Osteocyte (in vitro differentiated cells): ENCODE data around the gene TNS1. TPM values are rescaled to one million over a fixed set of nuclear protein-coding genes. Genes with fewer than 3 reads are reported as not detected.

Source experiments
- DNase-seq: peaks from one replicate; pipeline ENCODE4 v3.0.0; 2021; ENCODE audit warnings: mixed read lengths; ENCODE audit not compliant: unreplicated experiment; ENCODE audit errors: extremely low spot score
- H3K27ac Mint-ChIP-seq: one replicate; pipeline ENCODE4 v1.8.0; 2021; ENCODE audit warnings: mild to moderate bottlenecking, mixed read lengths; ENCODE audit not compliant: unreplicated experiment
- H3K27me3 Mint-ChIP-seq: one replicate; pipeline ENCODE4 v1.8.0; 2021; ENCODE audit warnings: mixed read lengths; ENCODE audit not compliant: unreplicated experiment
- H3K36me3 Mint-ChIP-seq: one replicate; pipeline ENCODE4 v1.8.0; 2021; ENCODE audit warnings: mixed read lengths; ENCODE audit not compliant: unreplicated experiment
- H3K4me1 Mint-ChIP-seq: one replicate; pipeline ENCODE4 v1.8.0; 2021; ENCODE audit warnings: mixed read lengths; ENCODE audit not compliant: unreplicated experiment
- H3K4me3 Mint-ChIP-seq: one replicate; pipeline ENCODE4 v1.8.0; 2021; ENCODE audit warnings: mild to moderate bottlenecking, moderate library complexity, mixed read lengths; ENCODE audit not compliant: unreplicated experiment
- H3K9me3 Mint-ChIP-seq: one replicate; pipeline ENCODE4 v1.8.0; 2021; ENCODE audit warnings: mixed read lengths; ENCODE audit not compliant: unreplicated experiment
- total RNA-seq: library from RNA; stranded (reverse); gene quantifications from 2 replicates; pipeline ENCODE4 v1.2.1, GENCODE V29; 2021
- TF ChIP-seq, protein P1 (sequence below): fragments of 200-600 bp; sonication (generic); IDR thresholded peaks from 2 replicates; pipeline ENCODE4 v1.5.0; 2021; ENCODE audit warnings: antibody characterized with exemption, mild to moderate bottlenecking, moderate library complexity

Gene TNS1
- total RNA-seq, 1 donor from 2014 or later = 80.8 TPM

DNA sequence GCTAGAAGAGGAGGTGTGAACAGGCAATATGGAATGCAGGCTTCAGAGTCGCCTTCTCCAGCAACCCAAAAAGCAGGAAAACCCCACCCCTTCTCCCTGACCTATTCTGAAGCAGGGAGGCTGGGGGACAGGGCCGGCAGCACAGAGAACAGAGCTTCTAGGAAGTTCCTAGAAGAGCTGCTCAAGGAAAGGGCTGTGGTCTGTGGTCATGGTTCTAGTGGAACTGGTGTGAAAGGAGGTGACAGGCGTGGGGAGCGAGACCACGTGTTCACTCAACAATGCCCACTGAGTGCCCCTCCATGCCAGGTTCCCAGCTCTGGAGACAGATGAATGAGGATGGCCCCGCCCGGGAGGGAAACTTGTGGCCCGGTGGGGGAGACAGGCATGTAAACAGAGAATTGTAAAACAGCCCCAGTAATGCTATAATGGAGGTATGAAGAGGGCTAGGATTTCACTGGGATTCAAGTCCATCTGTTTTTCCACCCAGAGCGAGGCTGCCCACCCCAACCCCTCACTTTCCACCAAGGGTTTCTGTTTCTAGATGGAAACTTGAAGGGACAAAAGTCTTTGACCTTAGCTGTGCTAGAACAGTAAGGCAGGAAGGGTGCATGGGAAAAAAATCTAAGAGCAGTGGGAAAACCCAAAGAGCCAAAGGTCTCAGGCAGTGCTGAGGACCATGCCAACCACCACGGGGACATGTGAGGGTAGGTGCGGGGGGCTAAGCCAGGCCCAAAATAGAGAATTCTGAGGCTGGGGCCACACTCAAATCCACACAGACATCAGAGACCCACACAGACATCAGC lies 71.8 kb downstream of the TNS1 start:
- no peaks in the 10 kb centered on the region for H3K36me3 Mint-ChIP-seq
- no peak overlapping the region for H3K4me3 Mint-ChIP-seq
- H3K4me1 Mint-ChIP-seq = peaks cover 86% of the 10 kb centered on the region
- TF ChIP-seq, protein P1, sequence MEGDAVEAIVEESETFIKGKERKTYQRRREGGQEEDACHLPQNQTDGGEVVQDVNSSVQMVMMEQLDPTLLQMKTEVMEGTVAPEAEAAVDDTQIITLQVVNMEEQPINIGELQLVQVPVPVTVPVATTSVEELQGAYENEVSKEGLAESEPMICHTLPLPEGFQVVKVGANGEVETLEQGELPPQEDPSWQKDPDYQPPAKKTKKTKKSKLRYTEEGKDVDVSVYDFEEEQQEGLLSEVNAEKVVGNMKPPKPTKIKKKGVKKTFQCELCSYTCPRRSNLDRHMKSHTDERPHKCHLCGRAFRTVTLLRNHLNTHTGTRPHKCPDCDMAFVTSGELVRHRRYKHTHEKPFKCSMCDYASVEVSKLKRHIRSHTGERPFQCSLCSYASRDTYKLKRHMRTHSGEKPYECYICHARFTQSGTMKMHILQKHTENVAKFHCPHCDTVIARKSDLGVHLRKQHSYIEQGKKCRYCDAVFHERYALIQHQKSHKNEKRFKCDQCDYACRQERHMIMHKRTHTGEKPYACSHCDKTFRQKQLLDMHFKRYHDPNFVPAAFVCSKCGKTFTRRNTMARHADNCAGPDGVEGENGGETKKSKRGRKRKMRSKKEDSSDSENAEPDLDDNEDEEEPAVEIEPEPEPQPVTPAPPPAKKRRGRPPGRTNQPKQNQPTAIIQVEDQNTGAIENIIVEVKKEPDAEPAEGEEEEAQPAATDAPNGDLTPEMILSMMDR = no peak
- H3K27ac Mint-ChIP-seq = peak overlapping the region; percentile 58
- DNase-seq = no peak
- H3K9me3 Mint-ChIP-seq = no peaks in the 10 kb centered on the region
- H3K27me3 Mint-ChIP-seq = no peaks in the 10 kb centered on the region

DNA sequence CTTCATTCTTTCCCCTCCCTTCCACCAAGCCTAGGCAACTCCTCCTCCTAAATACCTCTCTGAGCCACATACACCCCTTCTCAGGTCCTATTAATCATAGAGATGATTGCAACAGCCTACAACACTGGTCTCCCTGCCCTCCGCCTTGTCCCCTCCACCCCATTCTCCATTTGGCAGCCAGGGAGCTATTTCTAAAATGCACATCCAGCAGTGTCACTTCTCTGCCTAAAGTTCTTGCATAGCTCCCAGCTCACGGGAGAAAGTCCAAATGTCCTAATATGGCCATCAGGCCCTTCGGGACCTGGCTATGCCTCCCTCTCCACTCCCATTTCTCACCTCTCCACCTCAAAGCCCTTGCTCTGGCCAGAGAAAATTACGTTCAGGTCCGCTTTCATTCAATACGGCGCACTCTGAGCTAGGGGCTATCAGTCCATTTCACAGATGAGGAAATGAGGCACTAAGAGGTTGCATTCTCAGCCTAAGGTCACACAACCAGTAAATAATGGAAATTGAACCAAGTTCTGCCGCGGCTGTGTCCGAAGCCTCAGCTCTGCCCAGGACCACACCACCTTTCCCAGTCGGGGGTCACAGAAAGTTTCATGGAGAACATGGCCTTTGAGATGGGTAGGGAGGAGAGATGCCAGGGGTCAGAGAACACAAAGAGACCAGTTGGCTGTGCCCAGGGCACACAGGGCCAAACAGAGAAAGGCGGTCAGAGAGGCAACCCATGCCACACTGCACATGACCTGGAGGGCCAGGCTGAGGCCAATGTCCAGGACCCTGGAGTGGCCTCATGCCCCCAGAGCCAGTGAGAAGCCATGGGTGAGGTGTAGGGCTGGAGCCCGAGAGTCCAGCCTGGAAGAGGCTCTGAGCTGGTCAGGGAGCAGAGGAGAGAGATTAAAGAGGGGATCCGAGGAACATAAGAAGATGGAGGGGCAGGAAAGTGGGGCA lies 72.8 kb downstream of the TNS1 start:
- DNase-seq = no peak
- Mint-ChIP-seq H3K36me3 (no peaks in the 10 kb centered on the region), H3K9me3 (no peaks in the 10 kb centered on the region), H3K27me3 (no peaks in the 10 kb centered on the region), H3K4me3 (no peak overlapping the region), H3K4me1 (peaks cover 77% of the 10 kb centered on the region), H3K27ac (peak overlapping the region; percentile 58)
- TF ChIP-seq, protein P1 = no peak

DNA sequence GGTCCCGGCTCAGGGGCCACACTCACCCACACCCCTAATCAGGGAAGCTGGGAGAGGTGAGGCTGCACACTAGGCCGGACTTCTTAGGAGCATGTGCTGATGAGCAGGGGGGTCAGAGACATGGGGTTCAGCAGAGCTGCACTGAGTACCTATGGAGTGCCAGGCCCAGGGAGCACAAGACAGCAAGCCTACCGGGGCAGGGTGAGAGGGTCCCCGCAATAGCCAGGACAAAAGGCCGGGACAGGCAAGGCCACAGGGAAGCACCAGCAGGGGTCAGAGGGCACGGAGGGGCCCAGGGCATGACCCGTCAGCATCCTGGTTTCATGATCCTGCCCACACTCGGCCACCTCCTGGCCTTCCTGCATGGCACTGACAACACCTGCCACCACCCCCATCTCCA lies 73.5 kb downstream of the TNS1 start:
- H3K27me3 Mint-ChIP-seq = no peaks in the 10 kb centered on the region
- peaks cover 69% of the 10 kb centered on the region for H3K4me1 Mint-ChIP-seq
- H3K9me3 Mint-ChIP-seq = no peaks in the 10 kb centered on the region
- no peak overlapping the region for H3K4me3 Mint-ChIP-seq
- TF ChIP-seq, protein P1 = no peak
- peak overlapping the region; percentile 81 for H3K27ac Mint-ChIP-seq
- H3K36me3 Mint-ChIP-seq = no peaks in the 10 kb centered on the region
- no peak for DNase-seq

DNA sequence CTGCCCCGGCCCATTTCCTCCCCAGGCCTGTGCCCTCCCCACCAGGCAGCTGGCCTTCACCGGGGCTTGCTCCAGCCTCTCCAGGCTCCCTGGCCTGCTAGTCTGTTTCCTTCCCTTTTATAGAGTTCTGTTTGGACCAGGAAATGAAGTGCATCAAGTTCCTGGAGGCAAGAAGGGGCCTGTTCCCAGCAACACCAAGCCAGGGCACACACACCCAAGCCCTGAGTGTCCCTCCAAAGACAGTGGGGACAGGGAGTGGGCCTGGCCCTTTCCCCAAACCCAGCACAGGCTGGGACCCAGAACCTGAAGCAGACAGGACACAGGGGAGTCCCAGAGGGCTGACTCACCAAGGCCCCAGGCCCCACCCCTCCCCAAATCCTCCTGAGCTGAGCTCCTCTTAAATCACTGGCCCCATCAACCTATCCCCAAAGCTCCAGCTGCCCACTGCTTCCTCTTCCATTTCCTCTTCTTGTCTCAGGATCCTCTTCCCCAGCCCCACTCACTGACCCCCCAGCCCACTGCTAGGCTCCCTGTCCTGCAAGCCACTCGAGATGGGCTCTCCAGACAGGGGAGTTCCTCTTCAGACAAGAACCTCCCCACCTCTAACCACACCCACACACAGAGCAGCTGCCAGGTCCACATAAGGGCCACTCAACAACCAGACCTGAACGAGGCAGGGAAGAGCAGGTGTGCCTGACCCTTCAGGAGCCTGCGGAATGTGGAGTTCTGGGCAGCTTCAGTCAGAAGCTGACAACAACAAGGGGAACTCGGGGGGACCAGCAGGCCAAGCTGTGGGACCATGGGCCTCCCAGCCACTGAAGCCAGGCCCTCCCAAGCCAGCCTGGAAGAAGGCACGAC lies 74.2 kb downstream of the TNS1 start:
- Mint-ChIP-seq H3K4me1 (peaks cover 69% of the 10 kb centered on the region), H3K9me3 (no peaks in the 10 kb centered on the region), H3K27ac (peak overlapping the region; percentile 81), H3K4me3 (no peak overlapping the region), H3K27me3 (no peaks in the 10 kb centered on the region), H3K36me3 (no peaks in the 10 kb centered on the region)
- no peak for DNase-seq
- TF ChIP-seq, protein P1 = no peak
